Measurements from ENCODE around the gene TAS1R3. TPM values are rescaled to one million over a fixed set of nuclear protein-coding genes. Genes with fewer than 3 reads are reported as not detected.

The TAS1R3 gene
- total RNA-seq, 1 donor from 2014 or later: 0.65 TPM

DNA sequence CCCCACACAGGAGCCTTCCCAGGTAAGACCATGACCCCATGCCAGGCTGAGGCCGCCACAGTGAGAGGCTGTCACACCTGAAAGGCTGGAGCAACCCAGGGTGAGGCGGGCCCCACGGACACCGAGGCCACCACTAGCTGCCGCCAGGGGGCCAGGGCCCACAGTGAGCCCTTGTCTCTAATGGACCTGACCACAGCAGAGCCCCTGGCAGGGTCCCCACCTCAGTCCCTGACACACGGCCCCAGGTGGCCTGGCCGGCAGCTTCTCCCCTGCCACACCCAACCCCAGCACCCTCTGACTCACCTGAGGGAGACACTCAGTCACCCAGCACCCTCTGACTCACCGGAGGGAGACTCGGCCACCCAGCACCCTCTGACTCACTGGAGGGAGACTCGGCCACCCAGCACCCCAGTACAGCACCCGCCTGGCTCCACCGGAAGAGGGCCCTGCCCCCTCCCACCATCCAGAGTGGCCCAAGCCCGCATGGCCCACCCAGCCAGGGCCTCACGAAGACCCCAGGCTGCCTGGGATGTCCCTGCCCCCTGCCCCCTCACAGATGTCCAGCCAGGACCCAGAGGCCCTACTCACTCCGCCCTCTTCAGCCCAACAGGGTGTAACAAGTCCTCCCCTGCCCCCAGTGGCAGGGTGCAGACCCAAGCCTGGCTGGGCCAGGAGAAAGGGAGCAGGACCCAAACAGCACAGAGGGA lies 13.7 kb downstream of the TAS1R3 start:
- peak; percentile 43 to 51 for ATAC-seq
- no peaks in the 10 kb centered on the region for H3K9me3 ChIP-seq
- peaks cover 15% of the 10 kb centered on the region for H3K36me3 ChIP-seq
- peak overlapping the region; percentile 46 for H3K27ac ChIP-seq
- no peak overlapping the region for H3K4me3 ChIP-seq
- H3K27me3 ChIP-seq (ENCODE audit: low read depth): no peaks in the 10 kb centered on the region
- DNase-seq: no peak
- TF ChIP-seq, protein P1, sequence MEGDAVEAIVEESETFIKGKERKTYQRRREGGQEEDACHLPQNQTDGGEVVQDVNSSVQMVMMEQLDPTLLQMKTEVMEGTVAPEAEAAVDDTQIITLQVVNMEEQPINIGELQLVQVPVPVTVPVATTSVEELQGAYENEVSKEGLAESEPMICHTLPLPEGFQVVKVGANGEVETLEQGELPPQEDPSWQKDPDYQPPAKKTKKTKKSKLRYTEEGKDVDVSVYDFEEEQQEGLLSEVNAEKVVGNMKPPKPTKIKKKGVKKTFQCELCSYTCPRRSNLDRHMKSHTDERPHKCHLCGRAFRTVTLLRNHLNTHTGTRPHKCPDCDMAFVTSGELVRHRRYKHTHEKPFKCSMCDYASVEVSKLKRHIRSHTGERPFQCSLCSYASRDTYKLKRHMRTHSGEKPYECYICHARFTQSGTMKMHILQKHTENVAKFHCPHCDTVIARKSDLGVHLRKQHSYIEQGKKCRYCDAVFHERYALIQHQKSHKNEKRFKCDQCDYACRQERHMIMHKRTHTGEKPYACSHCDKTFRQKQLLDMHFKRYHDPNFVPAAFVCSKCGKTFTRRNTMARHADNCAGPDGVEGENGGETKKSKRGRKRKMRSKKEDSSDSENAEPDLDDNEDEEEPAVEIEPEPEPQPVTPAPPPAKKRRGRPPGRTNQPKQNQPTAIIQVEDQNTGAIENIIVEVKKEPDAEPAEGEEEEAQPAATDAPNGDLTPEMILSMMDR (IDR thresholded peaks at IDR 0.05): peak; percentile 28
- intact Hi-C loops (cut with DNase I): no loop called here
- H3K4me1 ChIP-seq: peaks cover 41% of the 10 kb centered on the region

DNA sequence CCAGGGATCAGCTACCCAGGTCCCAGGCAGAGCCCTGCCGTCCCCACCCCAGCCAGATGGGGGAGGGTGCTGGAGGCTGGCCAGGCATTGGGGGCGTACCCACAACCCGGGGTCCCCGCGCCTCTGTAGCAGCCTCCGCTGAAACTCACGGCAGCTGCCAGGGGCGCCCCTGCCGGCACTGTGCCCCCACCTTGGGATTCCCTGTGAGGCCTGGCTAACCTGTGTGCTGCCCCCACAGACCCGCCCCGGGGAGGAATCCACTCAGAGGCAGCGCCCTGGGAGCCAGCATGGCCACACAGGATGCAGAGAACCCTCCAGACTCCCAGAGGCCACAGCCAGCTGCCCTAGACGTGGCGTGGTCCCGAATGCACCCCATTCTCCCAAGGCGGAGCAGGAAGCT lies 14.3 kb downstream of the TAS1R3 start:
- H3K4me1 ChIP-seq: peaks cover 41% of the 10 kb centered on the region
- intact Hi-C loops (cut with DNase I): no loop called here
- H3K4me3 ChIP-seq: no peak overlapping the region
- H3K27me3 ChIP-seq (ENCODE audit: low read depth): no peaks in the 10 kb centered on the region
- DNase-seq (no peak), ATAC-seq (peak; percentile 11 to 12)
- TF ChIP-seq, protein P1 (IDR thresholded peaks at IDR 0.05): no peak
- H3K9me3 ChIP-seq: no peaks in the 10 kb centered on the region
- peak overlapping the region; percentile 46 for H3K27ac ChIP-seq
- H3K36me3 ChIP-seq: peaks cover 9% of the 10 kb centered on the region

GRCh38 chr1:1345860-1346500 lies 14.9 kb downstream of the TAS1R3 start:
- H3K9me3 ChIP-seq: no peaks in the 10 kb centered on the region
- intact Hi-C loops (cut with DNase I): no loop called here
- H3K27ac ChIP-seq: peak overlapping the region; percentile 46
- ATAC-seq (no peak), DNase-seq (no peak)
- H3K4me3 ChIP-seq: no peak overlapping the region
- H3K4me1 ChIP-seq: peaks cover 41% of the 10 kb centered on the region
- TF ChIP-seq, protein P1 (IDR thresholded peaks at IDR 0.05): no peak
- peaks cover 8% of the 10 kb centered on the region for H3K36me3 ChIP-seq
- no peaks in the 10 kb centered on the region for H3K27me3 ChIP-seq (ENCODE audit: low read depth)

GRCh38 chr1:1346501-1346890 lies 15.4 kb downstream of the TAS1R3 start:
- H3K27me3 ChIP-seq (ENCODE audit: low read depth): no peaks in the 10 kb centered on the region
- peaks cover 43% of the 10 kb centered on the region for H3K4me1 ChIP-seq
- peak overlapping the region; percentile 46 for H3K27ac ChIP-seq
- intact Hi-C loops (cut with DNase I): no loop called here
- H3K36me3 ChIP-seq: peaks cover 4% of the 10 kb centered on the region
- H3K4me3 ChIP-seq: no peak overlapping the region
- TF ChIP-seq, protein P1 (IDR thresholded peaks at IDR 0.05): no peak
- DNase-seq: no peak
- no peak for ATAC-seq
- no peaks in the 10 kb centered on the region for H3K9me3 ChIP-seq

DNA sequence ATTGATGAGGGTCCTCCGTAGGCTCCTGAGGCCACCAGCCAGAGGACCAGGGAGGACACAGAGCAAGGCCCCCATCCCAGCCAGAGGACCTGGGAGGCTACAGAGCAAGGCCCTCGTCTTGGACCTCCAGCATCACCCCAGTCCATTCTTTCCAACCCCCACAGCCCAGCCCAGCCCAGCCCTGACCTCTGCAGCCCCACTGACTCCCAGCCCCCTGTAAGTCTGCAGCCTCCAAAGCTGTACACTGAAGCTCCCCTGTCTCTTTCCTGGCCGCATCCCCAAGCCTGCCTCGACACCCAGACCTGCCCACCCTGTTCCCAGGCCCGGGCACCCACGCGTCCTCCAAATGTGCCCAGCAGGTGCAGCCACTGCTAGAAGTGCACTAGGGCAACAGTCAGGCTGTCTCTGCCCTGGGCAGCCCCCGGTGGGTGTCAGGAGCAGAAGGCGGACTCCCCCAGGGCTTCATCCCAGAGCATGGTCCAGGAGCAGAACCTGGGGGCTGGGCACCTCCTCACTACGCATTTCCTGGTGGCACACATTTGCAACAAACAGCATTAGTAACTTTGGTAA lies 16.0 kb downstream of the TAS1R3 start:
- Histone ChIP-seq H3K27me3 (ENCODE audit: low read depth) (no peaks in the 10 kb centered on the region), H3K36me3 (no peaks in the 10 kb centered on the region), H3K4me1 (peaks cover 49% of the 10 kb centered on the region), H3K4me3 (peak overlapping the region; percentile 72), H3K9me3 (no peaks in the 10 kb centered on the region), H3K27ac (peak overlapping the region; percentile 78)
- ATAC-seq: no peak
- no peak for DNase-seq
- intact Hi-C loops (cut with DNase I): no loop called here
- TF ChIP-seq, protein P1 (IDR thresholded peaks at IDR 0.05): no peak
